ENCODE measurements around the gene WDCP. TPM values are rescaled to one million over a fixed set of nuclear protein-coding genes. Genes with fewer than 3 reads are reported as not detected.

The WDCP gene
- total and polyA plus RNA-seq, 2 donors (not counting 3 experiments of a cell fraction or from before 2014, with no cell fraction given), result 9.6 to 15.4 TPM

- Histone ChIP-seq H4K20me1 (replicated peaks; ENCODE audit: control insufficient read depth, extremely low read depth, insufficient read depth, low read length) (no peaks in the 10 kb centered on the region), H3K27ac (ENCODE audit: insufficient read depth, low read depth, low read length) (no peak overlapping the region), H3K4me1 (ENCODE audit: control insufficient read depth, extremely low read depth, insufficient read depth, low read length) (peaks cover 23% of the 10 kb centered on the region), H3K9me1 (replicated peaks; ENCODE audit: control insufficient read depth, extremely low read depth, insufficient read depth, low read length) (no peaks in the 10 kb centered on the region), H3K9ac (replicated peaks; ENCODE audit: extremely low read depth, insufficient read depth, low read length) (peak overlapping the region; percentile 64), H3K27me3 (ENCODE audit: control insufficient read depth in 2 of 2, insufficient read depth in 2 of 2, low read length in 2 of 2) (no peaks in the 10 kb centered on the region), H3K36me3 (ENCODE audit: control insufficient read depth in 2 of 2, extremely low read depth in 1 of 2, insufficient read depth in 2 of 2, low read length in 2 of 2) (no peaks in the 10 kb centered on the region), H3K79me2 (ENCODE audit: control insufficient read depth, insufficient read depth, low read length) (peaks cover 18% of the 10 kb centered on the region), H3K9me3 (replicated peaks; ENCODE audit: control insufficient read depth, insufficient read depth, low read length) (no peaks in the 10 kb centered on the region), H3K4me2 (ENCODE audit: insufficient read depth, low read length) (peak overlapping the region; percentile 60), H3K4me3 (replicated peaks in 1 of 3; ENCODE audit: insufficient read depth in 1 of 3, low read depth in 1 of 3, low read length in 3 of 3) (peak overlapping the region; percentile 75 to 93 (median 77)), H2AFZ (ENCODE audit: low read depth, low read length) (peak overlapping the region; percentile 77)
- FAIRE-seq (no peak), DNase-seq (ENCODE audit: low read depth, low spot score) (no peak)
- intact Hi-C loops (cut with micrococcal nuclease), result no loop called here
- dilution Hi-C loops (cut with MboI; ENCODE audit: extremely low pct_ligation_motif_present, low sequenced_read_pairs), result no loop called here
- TF ChIP-seq GATA2 (IDR thresholded peaks at IDR 0.05; ENCODE audit: insufficient read depth, insufficient read length, low read depth, low read length) (no peak), MYC (IDR thresholded peaks at IDR 0.05; ENCODE audit: low read depth, low read length) (no peak), CTCF (IDR thresholded peaks at IDR 0.05; ENCODE audit: extremely low read depth in 1 of 2, insufficient read depth in 1 of 2, low read depth in 1 of 2, low read length in 2 of 2) (no peak)
- ChIA-PET CTCF (interaction anchor here (0.8 to 1.2 kb wide), 2 partner anchors 35 to 122 kb away, joined by 4 to 5 read pairs; partner anchors contain the start of genes ATAD2B and TP53I3), POLR2A (interaction anchor here (0.6 kb wide), 1 partner anchor 117 kb away, joined by 4 read pairs; no protein-coding TSS in a partner anchor)
- no TSS peak for BruUV-seq (replicated peaks)
These were observed 1.7 kb upstream of the WDCP start for GRCh38 chr2:24048769-24049484.

- dilution Hi-C loops (cut with MboI; ENCODE audit: extremely low pct_ligation_motif_present, low sequenced_read_pairs), result no loop called here
- no peaks in the 10 kb centered on the region for H3K9me3 ChIP-seq (replicated peaks; ENCODE audit: control insufficient read depth, insufficient read depth, low read length)
- no peaks in the 10 kb centered on the region for H4K20me1 ChIP-seq (replicated peaks; ENCODE audit: control insufficient read depth, extremely low read depth, insufficient read depth, low read length)
- TF ChIP-seq FOS (IDR thresholded peaks at IDR 0.05; ENCODE audit: borderline replicate concordance, insufficient read depth, low read length), result no peak
- TF ChIP-seq EZH2 (IDR thresholded peaks at IDR 0.05; ENCODE audit: borderline replicate concordance, low read depth, low read length, severe bottlenecking), result no peak
- TF ChIP-seq MYC (IDR thresholded peaks at IDR 0.05; ENCODE audit: low read depth, low read length), result no peak
- no peak for TF ChIP-seq JUN (IDR thresholded peaks at IDR 0.05; ENCODE audit: borderline replicate concordance, insufficient read depth, insufficient read length, low read depth)
- no peak for TF ChIP-seq GATA2 (IDR thresholded peaks at IDR 0.05; ENCODE audit: insufficient read depth, insufficient read length, low read depth, low read length)
- no peak for TF ChIP-seq POLR2A (IDR thresholded peaks at IDR 0.05; ENCODE audit: low read depth, low read length)
- no peak for TF ChIP-seq CTCF (IDR thresholded peaks at IDR 0.05; ENCODE audit: extremely low read depth in 1 of 2, insufficient read depth in 1 of 2, low read depth in 1 of 2, low read length in 2 of 2)
- no peak for TF ChIP-seq MAX (IDR thresholded peaks at IDR 0.05; ENCODE audit: insufficient read depth, insufficient read length)
- TF ChIP-seq POLR2AphosphoS5 (IDR thresholded peaks at IDR 0.05; ENCODE audit: insufficient read depth, low read depth, low read length), result no peak
- peaks cover 22% of the 10 kb centered on the region for H3K79me2 ChIP-seq (ENCODE audit: control insufficient read depth, insufficient read depth, low read length)
- H3K4me3 ChIP-seq (replicated peaks in 1 of 3; ENCODE audit: insufficient read depth in 1 of 3, low read depth in 1 of 3, low read length in 3 of 3), result no peak overlapping the region
- no peak overlapping the region for H3K27ac ChIP-seq (ENCODE audit: insufficient read depth, low read depth, low read length)
- no peak overlapping the region for H3K4me2 ChIP-seq (ENCODE audit: insufficient read depth, low read length)
- no peak for FAIRE-seq
- H3K9me1 ChIP-seq (replicated peaks; ENCODE audit: control insufficient read depth, extremely low read depth, insufficient read depth, low read length), result no peaks in the 10 kb centered on the region
- ChIA-PET CTCF (interaction anchor here (0.6 to 1.8 kb wide), 13 partner anchors 11 to 223 kb away, joined by 3 to 14 read pairs (median 3); partner anchors contain the start of genes ATAD2B, SF3B6 and TP53I3), POLR2A (interaction anchor here (0.9 to 1.6 kb wide), 4 partner anchors 29 to 223 kb away, joined by 3 to 15 read pairs (median 7); partner anchors contain the start of genes ATAD2B and SF3B6)
- no peak overlapping the region for H3K9ac ChIP-seq (replicated peaks; ENCODE audit: extremely low read depth, insufficient read depth, low read length)
- intact Hi-C loops (cut with micrococcal nuclease), result loop anchor here (1.0 kb wide), 5 partner anchors 29 to 120 kb away; partner anchors contain the start of genes ATAD2B, SF3B6, TP53I3 and UBXN2A
- no peak for DNase-seq (ENCODE audit: low read depth, low spot score)
- H3K36me3 ChIP-seq (ENCODE audit: control insufficient read depth in 2 of 2, extremely low read depth in 1 of 2, insufficient read depth in 2 of 2, low read length in 2 of 2), result no peaks in the 10 kb centered on the region
- peak overlapping the region; percentile 82 for H2AFZ ChIP-seq (ENCODE audit: low read depth, low read length)
- H3K27me3 ChIP-seq (ENCODE audit: control insufficient read depth in 2 of 2, insufficient read depth in 2 of 2, low read length in 2 of 2), result no peaks in the 10 kb centered on the region
- H3K4me1 ChIP-seq (ENCODE audit: control insufficient read depth, extremely low read depth, insufficient read depth, low read length), result peaks cover 23% of the 10 kb centered on the region
- BruUV-seq (replicated peaks), result no TSS peak
These were observed 477 bp upstream of the WDCP start for GRCh38 chr2:24047703-24048033.
